Suprapubic skin (tissue), 4 donors: Measurements from ENCODE around the gene TMPRSS11A. TPM values are rescaled to one million over a fixed set of nuclear protein-coding genes. Genes with fewer than 3 reads are reported as not detected.

ENCODE experiments used
- DNase-seq, 2 donors: peaks; one replicate each; pipeline ENCODE4 v3.0.0-alpha.2; 2019; ENCODE audit warnings: low spot score in 2 of 2
- H3K27ac ChIP-seq: fragments of 200-600 bp; sonication (generic); one replicate; pipeline ENCODE4 v1.5.1; 2019
- H3K27me3 ChIP-seq: fragments of 200-600 bp; sonication (generic); one replicate; pipeline ENCODE4 v1.5.1; 2019
- H3K36me3 ChIP-seq: fragments of 200-600 bp; sonication (generic); one replicate; pipeline ENCODE4 v1.5.1; 2019
- H3K4me1 ChIP-seq: fragments of 200-600 bp; sonication (generic); one replicate; pipeline ENCODE4 v1.5.1; 2019
- H3K4me3 ChIP-seq: fragments of 200-600 bp; sonication (generic); one replicate; pipeline ENCODE4 v1.5.1; 2019; ENCODE audit warnings: mild to moderate bottlenecking
- H3K9me3 ChIP-seq: fragments of 200-600 bp; sonication (generic); one replicate; pipeline ENCODE4 v1.5.1; 2019
- CTCF ChIP-seq, 2 donors: fragments of 200-600 bp in 1 of 2; fragments of 450-650 bp in 1 of 2; sonication (generic) in 1 of 2; IDR thresholded peaks; one replicate each; pipeline ENCODE4 v1.5.1; 2016 to 2019; ENCODE audit warnings: antibody characterized with exemption in 2 of 2, mild to moderate bottlenecking in 1 of 2, moderate library complexity in 1 of 2
- EP300 ChIP-seq: sonication (generic); formaldehyde crosslinking; IDR thresholded peaks from one replicate; pipeline ENCODE4 v1.6.1; 2017; ENCODE audit warnings: antibody characterized with exemption
- POLR2A ChIP-seq, 2 donors: fragments of 450-650 bp; IDR thresholded peaks; one replicate each; pipeline ENCODE4 v1.6.1; 2017; ENCODE audit warnings: antibody characterized with exemption in 2 of 2, mild to moderate bottlenecking in 2 of 2, moderate library complexity in 2 of 2
- POLR2AphosphoS5 ChIP-seq, 3 donors: sonication (generic); formaldehyde crosslinking; IDR thresholded peaks; one replicate each; pipeline ENCODE4 v1.6.1; 2017; ENCODE audit warnings: antibody characterized with exemption in 3 of 3
- WGBS: methylation state at CpG from one replicate; pipeline ENCODE4 v1.1.5; 2018; 5-methylcytosine and 5-hydroxymethylcytosine counted together
- total RNA-seq, 4 donors: library from RNA; depleted of rRNA; stranded (reverse); fragments of >200 nt; gene quantifications; one replicate each; pipeline ENCODE4 v1.1.0, GENCODE V29; 2016

Gene TMPRSS11A
- total RNA-seq, 4 donors from 2014 or later: not detected

DNA sequence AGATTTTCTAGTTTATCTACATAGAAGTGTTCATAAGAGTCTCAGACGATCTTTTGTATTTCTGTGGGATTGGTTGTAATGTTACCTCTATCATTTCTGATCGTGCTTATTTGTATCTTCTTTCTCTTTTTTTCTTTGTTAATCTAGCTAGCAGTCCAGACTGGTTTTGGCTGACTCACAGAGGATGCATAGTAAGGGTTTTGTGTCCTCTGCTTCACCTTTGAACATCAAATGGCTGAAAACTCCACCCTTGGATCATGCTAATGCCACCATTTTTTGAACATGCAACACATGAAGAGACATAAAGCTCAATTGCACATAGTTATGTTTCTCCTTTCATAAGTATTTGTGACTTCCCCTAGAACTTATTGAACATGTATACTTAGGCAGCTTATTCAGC lies 22.8 kb downstream of the TMPRSS11A start:
- Histone ChIP-seq H3K4me3 (no peak overlapping the region), H3K36me3 (no peaks in the 10 kb centered on the region), H3K27ac (no peak overlapping the region), H3K4me1 (no peaks in the 10 kb centered on the region), H3K27me3 (no peaks in the 10 kb centered on the region), H3K9me3 (peaks cover 3% of the 10 kb centered on the region)
- DNase-seq: no peak
- no peak for TF ChIP-seq CTCF (IDR thresholded peaks at IDR 0.05)
- TF ChIP-seq POLR2AphosphoS5 (IDR thresholded peaks at IDR 0.05): no peak
- TF ChIP-seq POLR2A (IDR thresholded peaks at IDR 0.05): no peak
- no peak for TF ChIP-seq EP300
- 82% methylated on average over 2 of the region's 2 CpGs for WGBS

DNA sequence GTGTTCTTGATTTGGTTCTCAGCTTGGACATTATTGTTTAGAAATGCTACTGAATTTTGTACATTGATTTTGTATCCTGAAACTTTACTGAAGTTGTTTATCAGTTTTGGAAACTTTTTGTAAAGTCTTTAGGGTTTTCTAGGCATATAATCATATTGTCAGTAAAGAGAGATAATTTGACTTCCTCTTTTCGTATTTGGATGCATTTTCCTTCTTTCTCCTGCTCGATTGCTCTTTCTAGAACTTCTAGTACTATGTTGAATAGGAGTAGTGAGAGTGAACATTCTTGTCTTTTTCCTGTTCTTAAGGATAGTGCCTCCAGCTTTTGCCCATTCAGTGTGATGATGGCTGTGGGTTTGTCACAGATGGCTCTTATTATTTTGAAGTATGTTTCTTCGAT lies 24.1 kb downstream of the TMPRSS11A start:
- H3K4me3 ChIP-seq: no peak overlapping the region
- DNase-seq: no peak
- TF ChIP-seq EP300 (no peak), POLR2A (IDR thresholded peaks at IDR 0.05) (no peak), CTCF (IDR thresholded peaks at IDR 0.05) (no peak), POLR2AphosphoS5 (IDR thresholded peaks at IDR 0.05) (no peak)
- WGBS: 65% methylated on average over 3 of the region's 3 CpGs
- no peaks in the 10 kb centered on the region for H3K4me1 ChIP-seq
- no peak overlapping the region for H3K27ac ChIP-seq
- H3K9me3 ChIP-seq: peaks cover 3% of the 10 kb centered on the region
- no peaks in the 10 kb centered on the region for H3K27me3 ChIP-seq
- H3K36me3 ChIP-seq: no peaks in the 10 kb centered on the region

GRCh38 chr4:67935888-67936287 lies 27.4 kb downstream of the TMPRSS11A start:
- Histone ChIP-seq H3K27me3 (no peaks in the 10 kb centered on the region), H3K4me3 (no peak overlapping the region), H3K36me3 (no peaks in the 10 kb centered on the region), H3K27ac (no peak overlapping the region), H3K9me3 (peaks cover 3% of the 10 kb centered on the region), H3K4me1 (no peaks in the 10 kb centered on the region)
- DNase-seq: no peak
- WGBS: 62% methylated on average over 2 of the region's 2 CpGs
- TF ChIP-seq EP300: no peak
- TF ChIP-seq POLR2AphosphoS5 (IDR thresholded peaks at IDR 0.05): no peak
- TF ChIP-seq POLR2A (IDR thresholded peaks at IDR 0.05): no peak

GRCh38 chr4:67934628-67935027 lies 28.7 kb downstream of the TMPRSS11A start:
- Histone ChIP-seq H3K4me1 (no peaks in the 10 kb centered on the region), H3K27me3 (no peaks in the 10 kb centered on the region), H3K9me3 (peaks cover 3% of the 10 kb centered on the region), H3K36me3 (no peaks in the 10 kb centered on the region), H3K27ac (no peak overlapping the region), H3K4me3 (no peak overlapping the region)
- no peak for DNase-seq
- WGBS: 19% methylated on average over 2 of the region's 2 CpGs
- TF ChIP-seq POLR2A (IDR thresholded peaks at IDR 0.05) (no peak), CTCF (IDR thresholded peaks at IDR 0.05) (no peak), POLR2AphosphoS5 (IDR thresholded peaks at IDR 0.05) (no peak), EP300 (no peak)

GRCh38 chr4:67933755-67934154 lies 29.5 kb downstream of the TMPRSS11A start:
- no peaks in the 10 kb centered on the region for H3K4me1 ChIP-seq
- H3K27ac ChIP-seq: no peak overlapping the region
- no peak for DNase-seq
- TF ChIP-seq POLR2A (IDR thresholded peaks at IDR 0.05) (no peak), EP300 (no peak), CTCF (IDR thresholded peaks at IDR 0.05) (no peak), POLR2AphosphoS5 (IDR thresholded peaks at IDR 0.05) (no peak)
- no peak overlapping the region for H3K4me3 ChIP-seq
- H3K27me3 ChIP-seq: no peaks in the 10 kb centered on the region
- no peaks in the 10 kb centered on the region for H3K36me3 ChIP-seq
- WGBS: 39% methylated on average over 1 of the region's 1 CpG
- peaks cover 2% of the 10 kb centered on the region for H3K9me3 ChIP-seq

DNA sequence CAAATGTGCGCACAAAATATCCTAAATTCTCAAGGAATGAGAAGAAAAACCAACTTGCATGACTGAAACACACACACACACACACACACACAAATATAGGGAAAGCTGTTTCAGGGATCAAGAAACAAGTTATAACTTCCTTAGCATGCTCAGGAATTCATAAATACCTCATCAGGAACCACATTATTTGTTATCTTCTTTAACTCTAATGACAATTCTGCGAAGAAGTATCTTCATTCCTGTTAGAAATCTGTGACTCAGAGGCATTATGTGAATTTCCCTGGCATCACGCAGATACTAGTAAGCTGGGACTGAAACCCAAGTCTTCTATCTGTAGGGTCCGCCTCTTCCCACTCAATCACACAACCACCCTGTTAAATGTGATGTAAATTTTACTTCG lies 30.3 kb downstream of the TMPRSS11A start:
- H3K4me1 ChIP-seq: no peaks in the 10 kb centered on the region
- H3K36me3 ChIP-seq: no peaks in the 10 kb centered on the region
- no peak for DNase-seq
- H3K27me3 ChIP-seq: no peaks in the 10 kb centered on the region
- WGBS: 87% methylated on average over 5 of the region's 5 CpGs
- H3K9me3 ChIP-seq: no peaks in the 10 kb centered on the region
- H3K4me3 ChIP-seq: no peak overlapping the region
- TF ChIP-seq EP300 (no peak), CTCF (IDR thresholded peaks at IDR 0.05) (no peak), POLR2AphosphoS5 (IDR thresholded peaks at IDR 0.05) (no peak), POLR2A (IDR thresholded peaks at IDR 0.05) (no peak)
- no peak overlapping the region for H3K27ac ChIP-seq
